Left cardiac atrium (tissue), 4 donors: ENCODE data around the gene RNASEH2B. TPM values are rescaled to one million over a fixed set of nuclear protein-coding genes. Genes with fewer than 3 reads are reported as not detected.

Experiments used
- ATAC-seq, 2 donors: fragments of 200-7000 bp; cut with Tn5 transposase; one replicate each; pipeline ENCODE4 v1.9.1; 2020; ENCODE audit warnings: mild to moderate bottlenecking in 2 of 2, moderate library complexity in 2 of 2
- DNase-seq: peaks from one replicate; pipeline ENCODE4 v3.0.0-alpha.2; 2020
- intact Hi-C, 2 donors: fragments of 100-400 bp; cut with DNase I; formaldehyde crosslinking; loops; one replicate each; pipeline versions ENCODE4 v1.14.1 to v1.15.1; 2022 to 2023
- total RNA-seq, 2 donors: library from RNA; stranded (reverse); fragmentation: NEBNext Ultra II Directional; extraction: Animal tissue kit (Norgen Biotek cat#: 25700); gene quantifications; one replicate each; pipeline ENCODE4 v1.2.1, GENCODE V29; 2021
- donor health status: DM: no; HTN: yes; CAD: no.
- donor health status: DM: no; HTN: yes; CAD: no; lungs with severe emphysema.
- donor health status: DM: yes; HTN: yes; CAD: no.
- donor health status: Dilated cardiomyopathy.

RNASEH2B gene
- total RNA-seq, 2 donors from 2014 or later, result 40.7 to 42.8 TPM

DNA sequence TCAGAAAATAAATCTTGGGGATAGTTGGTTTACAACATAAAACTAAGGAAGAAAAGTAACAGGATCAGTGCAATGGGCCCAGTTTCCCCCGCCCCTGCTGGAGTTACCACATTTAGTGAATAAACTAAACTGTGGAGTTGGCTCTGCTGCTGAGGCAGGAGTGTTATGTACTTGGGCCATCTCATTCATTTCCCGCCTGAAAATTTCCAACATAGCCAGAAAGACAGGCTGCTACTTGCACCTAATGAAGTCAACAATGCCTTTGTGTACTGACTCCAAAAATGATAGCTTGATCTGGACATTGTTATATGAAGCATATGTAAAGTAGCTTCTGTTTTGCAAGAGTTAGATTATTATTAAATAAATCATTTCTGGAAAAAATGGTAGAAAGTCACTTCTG lies 7.9 kb upstream of the RNASEH2B start:
- intact Hi-C loops, result no loop called here
- DNase-seq (no peak), ATAC-seq (no peak)

GRCh38 chr13:50905256-50905655 lies 4.3 kb upstream of the RNASEH2B start:
- DNase-seq (no peak), ATAC-seq (no peak)
- intact Hi-C loops, result no loop called here

GRCh38 chr13:50907781-50908180 lies 1.8 kb upstream of the RNASEH2B start:
- intact Hi-C loops, result no loop called here
- ATAC-seq (no peak), DNase-seq (no peak)

DNA sequence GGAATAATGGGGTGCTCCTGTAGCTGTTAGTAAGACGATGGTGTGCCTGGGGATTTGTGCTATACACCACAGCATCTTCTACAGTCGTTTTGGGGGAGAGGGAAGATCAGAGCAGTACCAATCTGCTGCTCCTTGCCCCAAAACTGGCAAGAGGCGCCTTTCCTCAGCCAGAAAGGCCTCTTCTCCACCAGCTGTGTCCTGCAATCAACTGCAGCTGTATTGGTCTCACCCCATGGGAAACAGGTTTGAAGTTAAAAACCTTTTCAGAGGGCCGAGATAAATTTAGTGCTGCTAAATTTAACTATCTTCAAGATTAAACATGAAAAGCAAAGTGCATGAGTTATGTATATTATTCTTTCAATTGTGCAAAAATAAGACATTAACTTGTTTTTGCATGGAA lies 1.2 kb upstream of the RNASEH2B start:
- DNase-seq, result no peak
- ATAC-seq, result no peak
- intact Hi-C loops, result no loop called here

DNA sequence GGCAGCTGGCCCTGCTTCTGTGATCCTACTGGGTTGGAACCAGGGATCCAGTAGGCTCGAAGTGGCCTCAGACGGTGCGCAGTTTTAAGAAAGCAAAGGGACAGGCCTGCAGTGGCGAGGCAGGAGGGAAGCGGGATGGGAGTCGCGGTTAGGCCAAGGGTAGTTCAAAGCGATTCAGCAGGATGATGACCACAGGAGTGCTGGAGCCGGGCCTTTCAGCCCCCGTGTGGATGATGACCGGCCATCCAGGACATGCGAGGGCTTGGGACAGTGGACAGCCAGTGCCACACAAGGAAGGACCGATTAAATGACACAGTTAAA lies 854 bp downstream of the RNASEH2B start:
- intact Hi-C loops, result loop anchor here (5.0 kb wide), 3 partner anchors 828 to 933 kb away; no protein-coding TSS in a partner anchor
- ATAC-seq (peak; percentile 48 to 61), DNase-seq (no peak)

DNA sequence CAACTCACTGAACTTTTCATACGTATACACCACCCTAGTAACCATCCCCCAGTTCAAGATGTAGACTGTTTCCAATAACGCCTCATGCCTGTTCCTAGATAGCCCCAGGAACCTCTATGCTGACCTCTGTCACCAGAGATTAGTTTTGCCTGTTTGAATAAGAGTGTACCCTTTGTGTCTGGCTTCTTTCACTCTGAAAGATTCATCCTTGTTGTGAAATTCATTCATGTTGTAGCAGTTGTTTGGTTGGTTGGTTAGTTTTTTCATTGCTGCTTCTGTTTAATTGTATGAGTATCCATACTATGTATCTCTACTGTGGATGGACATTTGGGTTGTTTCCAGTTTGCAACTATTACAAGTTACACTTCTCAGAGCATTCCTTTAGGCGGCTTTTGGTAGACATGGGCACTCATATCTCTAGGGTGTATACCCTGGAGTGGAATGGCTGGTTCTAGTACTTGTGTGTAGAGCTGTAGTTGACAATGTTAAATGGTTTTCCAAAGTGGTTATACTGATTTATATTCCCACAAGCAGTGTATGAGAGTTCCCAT lies 1.6 kb downstream of the RNASEH2B start:
- ATAC-seq (no peak), DNase-seq (no peak)
- intact Hi-C loops, result loop anchor here (5.0 kb wide), 3 partner anchors 829 to 934 kb away; no protein-coding TSS in a partner anchor

DNA sequence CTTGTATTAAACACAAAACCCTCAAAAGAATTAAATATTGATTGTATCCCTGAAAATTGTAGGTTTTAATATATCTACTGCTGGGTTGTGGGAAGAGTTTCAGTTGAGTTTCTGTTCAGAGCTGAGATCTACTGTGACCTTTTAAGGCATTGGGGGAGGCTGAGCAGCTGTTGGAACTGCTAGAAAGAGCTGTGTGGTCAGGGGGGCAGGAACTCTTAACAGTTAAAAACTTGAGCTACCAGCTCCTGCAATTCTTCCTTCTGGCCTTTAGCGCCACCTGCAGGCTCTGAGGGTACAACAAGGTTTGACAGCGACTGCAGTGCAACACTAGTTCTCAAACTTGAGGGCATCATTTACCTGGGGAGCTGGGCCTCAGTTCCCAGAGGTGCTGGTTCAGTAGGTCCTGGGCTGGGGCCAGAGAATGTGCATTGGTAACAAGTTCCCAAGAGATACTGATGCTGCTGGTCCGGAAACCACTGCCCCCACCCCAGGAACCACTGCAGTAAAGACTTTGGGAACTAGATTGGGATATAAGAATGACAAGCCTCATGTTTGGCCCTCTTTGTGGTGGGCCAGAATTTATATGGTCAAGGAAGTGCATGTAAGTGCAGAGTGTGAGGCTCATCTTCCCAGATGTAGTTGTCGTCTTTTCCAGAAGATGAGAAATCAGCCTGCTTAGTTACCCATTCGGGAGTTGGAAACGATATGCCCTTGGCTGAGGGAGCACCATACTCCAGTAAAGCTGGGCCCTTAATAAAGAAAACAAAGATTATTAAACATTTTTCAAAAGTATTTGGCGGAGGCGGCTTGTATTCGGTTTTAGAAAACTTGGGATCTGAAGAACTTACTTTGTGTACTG lies 2.6 kb downstream of the RNASEH2B start:
- ATAC-seq (peak in 1 of 2 donors; percentile 13), DNase-seq (peak; percentile 89)
- intact Hi-C loops, result loop anchor here (5.0 kb wide), 3 partner anchors 830 to 935 kb away; no protein-coding TSS in a partner anchor

- DNase-seq, result no peak
- intact Hi-C loops, result loop anchor here (5.0 kb wide), 3 partner anchors 831 to 936 kb away; no protein-coding TSS in a partner anchor
- ATAC-seq, result no peak
Observed at GRCh38 chr13:50912851-50913250, 3.3 kb downstream of the RNASEH2B start.

GRCh38 chr13:50914176-50914700 lies 4.6 kb downstream of the RNASEH2B start:
- ATAC-seq, result no peak
- intact Hi-C loops, result loop anchor here (5.0 kb wide), 3 partner anchors 832 to 937 kb away; no protein-coding TSS in a partner anchor
- DNase-seq, result no peak

DNA sequence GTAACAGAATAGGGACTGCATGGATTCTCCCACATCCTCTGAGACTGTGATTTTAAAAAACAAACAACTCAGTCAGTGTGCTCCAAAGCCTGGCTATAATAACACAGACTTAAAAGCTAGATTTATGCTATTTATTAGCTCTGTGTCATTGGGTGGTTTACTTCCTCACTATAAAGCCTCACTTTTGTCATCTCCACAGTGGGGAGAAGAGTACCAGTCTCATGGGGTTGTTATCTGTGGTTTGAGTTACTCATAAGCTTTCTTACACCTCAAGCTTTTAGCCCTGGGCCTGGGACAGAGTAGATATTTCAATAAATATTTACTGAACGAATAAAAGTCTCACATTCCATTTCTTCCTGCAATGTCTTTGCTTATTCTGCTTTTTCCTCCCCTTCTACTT lies 5.3 kb downstream of the RNASEH2B start:
- no peak for DNase-seq
- intact Hi-C loops, result loop anchor here (5.0 kb wide), 3 partner anchors 833 to 938 kb away; no protein-coding TSS in a partner anchor
- ATAC-seq, result no peak

GRCh38 chr13:50915565-50915964 lies 6.0 kb downstream of the RNASEH2B start:
- intact Hi-C loops, result no loop called here
- no peak for ATAC-seq
- DNase-seq, result no peak

- ATAC-seq, result peak; percentile 24 to 55
- intact Hi-C loops, result no loop called here
- DNase-seq, result no peak
Observed at GRCh38 chr13:50916701-50917184, 7.2 kb downstream of the RNASEH2B start.

- DNase-seq (no peak), ATAC-seq (peak in 1 of 2 donors; percentile 21)
- intact Hi-C loops, result no loop called here
Observed at GRCh38 chr13:50917572-50917971, 8.0 kb downstream of the RNASEH2B start.

- peak in 1 of 2 donors; percentile 22 for ATAC-seq
Observed at GRCh38 chr13:50918567-50918966, 9.0 kb downstream of the RNASEH2B start.

DNA sequence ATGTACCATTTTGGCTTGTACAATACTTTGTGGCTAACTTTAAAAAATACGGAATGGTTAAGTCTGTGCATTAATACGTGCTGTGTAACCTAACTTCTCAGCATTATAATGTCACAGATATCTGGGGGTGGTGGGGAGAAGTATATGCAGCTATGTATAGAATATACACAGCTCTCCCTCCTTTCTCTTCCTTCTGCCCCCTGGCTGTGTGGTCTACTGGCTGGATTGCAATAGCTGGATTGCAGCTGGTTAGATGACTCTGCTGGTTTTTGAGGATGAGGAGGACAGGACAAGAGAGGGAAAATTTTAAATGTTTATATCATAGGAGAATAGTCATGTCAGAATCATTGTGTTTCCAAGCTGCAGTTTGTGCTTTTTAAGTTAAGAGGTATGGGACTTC lies 9.7 kb downstream of the RNASEH2B start:
- DNase-seq (no peak), ATAC-seq (no peak)
- intact Hi-C loops, result no loop called here

More at GRCh38 chr13:50918567-50918966, 9.0 kb downstream of the RNASEH2B start:
- DNase-seq, result no peak
- intact Hi-C loops, result no loop called here

DNA sequence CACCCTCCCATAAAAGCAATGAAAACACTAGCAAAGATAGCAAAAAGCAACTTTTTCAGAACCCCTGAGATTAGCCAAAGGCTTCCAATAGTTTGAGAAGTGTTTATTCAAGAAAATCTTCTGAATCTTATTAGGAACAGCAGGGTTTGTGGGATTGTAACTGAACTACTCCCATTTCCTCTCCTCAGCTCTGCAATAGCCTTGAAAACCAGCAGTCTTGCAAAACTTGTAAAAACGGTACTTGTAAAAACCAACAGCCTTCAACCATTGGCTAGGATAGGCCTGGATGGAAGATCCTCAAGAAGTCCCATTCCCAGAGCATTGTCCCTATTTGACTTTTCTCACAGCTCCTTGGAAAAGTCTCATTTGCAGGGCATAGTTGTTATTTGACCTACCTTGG lies 12.1 kb downstream of the RNASEH2B start:
- DNase-seq, result no peak
- no peak for ATAC-seq
- intact Hi-C loops, result no loop called here

DNA sequence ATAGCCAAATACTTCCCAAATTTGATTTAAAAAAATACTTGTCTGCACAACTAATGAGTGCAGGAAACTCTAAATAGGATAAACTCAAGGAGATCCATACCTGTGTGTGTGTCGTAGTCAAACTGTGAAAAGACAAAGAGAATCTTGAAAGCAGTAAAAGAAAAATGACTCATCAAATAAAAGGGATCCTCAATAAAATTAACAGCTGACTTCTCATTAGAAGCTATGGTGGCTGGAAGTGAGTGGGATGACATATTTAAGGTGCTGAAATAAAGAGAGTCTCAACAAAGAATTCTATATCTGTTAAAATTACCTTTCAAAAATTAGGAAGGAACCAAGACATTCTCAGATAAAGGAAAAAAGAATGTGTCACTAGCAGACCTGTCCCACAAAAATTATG lies 13.7 kb downstream of the RNASEH2B start:
- no peak for ATAC-seq
- DNase-seq, result no peak
- intact Hi-C loops, result no loop called here

DNA sequence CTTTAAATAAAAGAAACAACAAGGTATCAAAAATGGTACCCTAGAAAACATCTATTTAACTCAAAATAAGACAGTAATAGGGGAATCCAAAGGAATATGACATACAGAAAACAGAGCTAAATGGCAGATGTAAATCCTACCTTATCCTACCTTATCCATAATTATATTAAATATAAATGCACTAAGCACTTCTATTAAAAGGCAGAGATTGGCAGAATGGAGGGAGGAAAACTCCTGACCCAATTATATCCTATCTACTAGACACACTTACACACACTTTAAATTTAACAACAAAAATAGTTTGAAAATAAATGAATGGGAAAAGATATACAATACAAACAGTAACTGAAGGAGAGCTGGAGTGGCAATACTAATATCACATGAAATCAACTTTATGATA lies 14.4 kb downstream of the RNASEH2B start:
- no peak for ATAC-seq
- intact Hi-C loops, result no loop called here
- no peak for DNase-seq

GRCh38 chr13:50927701-50928100 lies 18.1 kb downstream of the RNASEH2B start:
- intact Hi-C loops, result no loop called here
- ATAC-seq, result no peak
- no peak for DNase-seq

- ATAC-seq (peak in 1 of 2 donors; percentile 49), DNase-seq (no peak)
- intact Hi-C loops, result no loop called here
Observed at GRCh38 chr13:50928102-50928501, 18.5 kb downstream of the RNASEH2B start.
